HUES64 (cell line): ENCODE data around the gene SMIM27.
A peak's percentile ranks its signal among the peaks of the same experiment; 100 is the strongest.
"Not testable (repeated sequence)": the region's sequence is repeated elsewhere in the genome, so short reads cannot be mapped to it uniquely, and the experiment has no call there.

Source experiments
- H3K27ac ChIP-seq: 2 replicates; pipeline ENCODE4 v1.7.0; 2013; ENCODE audit warnings: low read depth, low read length, inconsistent platforms
- H3K27me3 ChIP-seq: 2 replicates; pipeline ENCODE4 v1.6.1; 2013; ENCODE audit warnings: mild to moderate bottlenecking, low read length; ENCODE audit not compliant: insufficient read depth
- H3K36me3 ChIP-seq: 2 replicates; pipeline ENCODE4 v1.6.1; 2013; ENCODE audit warnings: mild to moderate bottlenecking, low read length; ENCODE audit not compliant: insufficient read depth
- H3K4me1 ChIP-seq: 2 replicates; pipeline ENCODE4 v1.6.1; 2013; ENCODE audit warnings: mild to moderate bottlenecking, low read length, moderate library complexity; ENCODE audit not compliant: insufficient read depth
- H3K4me3 ChIP-seq: 2 replicates; pipeline ENCODE4 v1.5.1; 2013; ENCODE audit warnings: mild to moderate bottlenecking, low read length, moderate library complexity
- H3K9ac ChIP-seq: 2 replicates; pipeline ENCODE4 v1.6.1; 2013; ENCODE audit warnings: mild to moderate bottlenecking, low read depth, low read length
- H3K9me3 ChIP-seq: 2 replicates; pipeline ENCODE4 v1.6.1; 2013; ENCODE audit warnings: low read depth, low read length; ENCODE audit not compliant: insufficient read depth
- WGBS: fragments of 150-250, 120-280 bp; methylation state at CpG from one replicate; pipeline ENCODE4 v1.1.7; 2013; ENCODE audit warnings: missing lambda C conversion rate; 5-methylcytosine and 5-hydroxymethylcytosine counted together

Gene SMIM27

DNA sequence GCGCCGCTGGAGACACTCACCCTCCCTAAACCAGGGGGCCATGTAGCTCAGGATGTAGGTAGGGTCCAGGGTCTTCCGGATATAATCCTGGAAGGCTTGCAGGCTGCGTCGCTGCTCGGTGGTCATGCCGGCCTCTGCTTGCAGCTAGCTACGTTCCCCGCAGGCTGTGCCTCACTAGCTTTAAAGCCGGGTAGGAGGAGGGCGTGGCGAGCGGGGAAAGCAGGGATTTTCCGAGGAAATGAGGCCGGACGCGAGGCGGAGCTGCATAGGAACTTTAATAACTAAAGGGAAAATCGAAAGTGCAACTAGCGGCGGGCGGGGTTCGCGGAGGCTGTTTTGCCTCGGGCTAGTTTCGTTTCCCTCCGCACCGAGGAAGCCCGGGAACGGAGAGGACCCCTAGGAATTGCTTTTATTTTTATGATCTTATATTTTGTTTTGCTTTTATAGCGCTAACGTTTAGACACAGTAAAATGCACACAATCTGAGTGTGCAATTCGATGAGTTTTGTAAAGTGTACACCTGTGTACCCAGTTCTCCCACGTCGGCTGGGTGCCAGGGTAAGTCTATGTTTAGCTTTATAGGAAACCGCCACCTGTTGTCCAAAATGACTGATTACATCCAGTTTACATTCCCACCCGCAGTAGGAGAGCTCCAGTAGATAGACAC lies 26.0 kb upstream of the SMIM27 start, which contains the start of gene RIGI:
RIGI (minus strand) TSS at position 156 of the 666 bp plus-strand sequence; CDS start at position 126, 30 bp downstream.
- Histone ChIP-seq H3K4me1 (peaks cover 7% of the 10 kb centered on the region; the same call in 1 of the 2 replicates), H3K9me3 (peaks cover 4% of the 10 kb centered on the region), H3K9ac (peak within 1 kb of the TSS; percentile 78), H3K4me3 (peak within 1 kb of the TSS; percentile 95), H3K27me3 (no peaks in the 10 kb centered on the region), H3K27ac (peak within 1 kb of the TSS; percentile 39; the same call in 1 of the 2 replicates), H3K36me3 (no peaks in the 10 kb centered on the region)
- WGBS, result under 1% methylated on average over 37 of the region's 37 CpGs

DNA sequence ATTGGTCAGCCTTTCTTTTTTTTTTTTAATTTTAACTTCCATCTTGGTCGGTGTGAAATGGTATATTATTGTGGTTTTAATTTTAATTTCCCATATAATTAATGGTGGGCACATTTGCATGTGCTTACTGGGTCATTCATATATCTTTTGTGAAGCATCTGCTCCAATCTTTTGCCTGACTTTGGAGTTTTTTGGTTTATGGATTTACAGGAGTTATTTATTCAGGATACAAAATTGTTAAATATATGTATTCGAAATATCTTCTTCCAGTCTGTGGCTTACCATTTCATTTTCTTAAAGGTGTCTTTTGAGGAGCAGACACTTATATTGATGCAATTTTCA lies 25.4 kb upstream of the SMIM27 start:
- Histone ChIP-seq H3K27ac (no peak overlapping the region), H3K36me3 (no peaks in the 10 kb centered on the region), H3K27me3 (no peaks in the 10 kb centered on the region), H3K9me3 (no peaks in the 10 kb centered on the region), H3K4me3 (peak overlapping the region; percentile 95), H3K4me1 (peaks cover 7% of the 10 kb centered on the region; the same call in 1 of the 2 replicates), H3K9ac (peak overlapping the region; percentile 78; the same call in 1 of the 2 replicates)
- WGBS, result no CpG with 5 or more reads among the region's 2 CpGs

DNA sequence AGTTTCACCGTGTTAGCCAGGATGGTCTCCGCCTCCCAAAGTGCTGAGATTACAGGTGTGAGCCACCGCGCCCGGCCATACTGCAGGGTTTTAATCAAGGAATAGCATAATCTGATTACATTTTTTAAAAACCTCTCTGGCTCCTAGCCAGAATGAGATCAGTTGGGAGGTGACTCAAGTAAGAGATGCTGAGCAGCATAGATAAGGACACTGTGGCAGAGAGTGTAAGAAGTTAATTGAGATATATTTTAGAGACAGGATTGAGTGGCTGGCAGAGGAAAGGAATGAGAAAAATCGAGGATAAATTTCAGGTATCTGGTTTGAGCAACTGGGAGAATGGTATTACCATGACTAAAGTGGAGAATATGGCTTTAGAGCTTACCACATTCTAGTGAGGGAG lies 18.8 kb upstream of the SMIM27 start:
- no peaks in the 10 kb centered on the region for H3K9me3 ChIP-seq
- H3K9ac ChIP-seq, result no peak overlapping the region
- no peaks in the 10 kb centered on the region for H3K27me3 ChIP-seq
- WGBS, result 94% methylated on average over 6 of the region's 6 CpGs
- H3K27ac ChIP-seq, result no peak overlapping the region
- H3K4me1 ChIP-seq, result no peaks in the 10 kb centered on the region
- no peak overlapping the region for H3K4me3 ChIP-seq
- H3K36me3 ChIP-seq, result no peaks in the 10 kb centered on the region

DNA sequence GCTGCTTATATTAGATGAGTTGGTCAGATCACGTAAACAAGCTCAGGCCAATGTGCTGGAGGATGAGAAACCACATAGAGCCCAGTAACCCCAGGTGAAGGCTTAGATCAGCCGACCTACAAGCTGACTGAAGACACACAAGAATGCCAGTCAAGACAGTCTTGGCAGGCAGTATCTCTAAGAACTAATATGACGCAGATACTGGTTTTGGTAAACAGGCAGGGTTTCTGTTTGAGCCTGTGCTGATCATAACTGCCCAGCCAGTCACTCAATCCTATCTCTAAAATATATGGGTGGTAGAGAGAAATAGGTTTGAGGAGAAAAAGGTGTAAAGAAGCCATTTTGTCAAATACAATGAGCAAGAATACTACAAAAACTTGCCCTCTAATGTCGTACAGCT lies 18.3 kb upstream of the SMIM27 start:
- no peaks in the 10 kb centered on the region for H3K9me3 ChIP-seq
- no peak overlapping the region for H3K9ac ChIP-seq
- H3K27ac ChIP-seq, result no peak overlapping the region
- H3K4me1 ChIP-seq, result no peaks in the 10 kb centered on the region
- H3K4me3 ChIP-seq, result no peak overlapping the region
- H3K36me3 ChIP-seq, result no peaks in the 10 kb centered on the region
- WGBS, result 92% methylated on average over 4 of the region's 4 CpGs
- H3K27me3 ChIP-seq, result no peaks in the 10 kb centered on the region

DNA sequence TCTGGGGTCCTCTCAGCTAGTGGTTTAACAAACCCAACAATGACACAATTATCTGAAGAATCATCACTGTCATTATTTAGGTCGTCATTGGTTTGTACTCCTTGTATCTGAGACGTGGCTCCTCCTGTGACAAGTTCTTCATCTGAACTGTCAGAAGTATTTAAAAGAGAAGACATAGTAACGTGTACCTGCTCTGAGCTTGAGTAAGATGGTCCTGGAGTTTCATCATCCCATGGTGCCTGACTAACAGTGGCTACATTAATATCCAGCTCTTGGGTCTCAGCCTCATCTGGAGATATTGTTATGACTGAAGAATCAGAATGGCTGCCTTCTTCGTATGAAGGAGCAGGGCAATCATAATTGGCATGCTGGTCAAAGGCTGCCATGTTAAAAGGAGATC lies 9.1 kb upstream of the SMIM27 start:
- H3K27ac ChIP-seq, result no peak overlapping the region
- H3K36me3 ChIP-seq, result peaks cover 51% of the 10 kb centered on the region
- H3K9ac ChIP-seq, result no peak overlapping the region
- no peak overlapping the region for H3K4me3 ChIP-seq
- 96% methylated on average over 4 of the region's 4 CpGs for WGBS
- H3K27me3 ChIP-seq, result no peaks in the 10 kb centered on the region
- H3K4me1 ChIP-seq, result no peaks in the 10 kb centered on the region
- H3K9me3 ChIP-seq, result no peaks in the 10 kb centered on the region

DNA sequence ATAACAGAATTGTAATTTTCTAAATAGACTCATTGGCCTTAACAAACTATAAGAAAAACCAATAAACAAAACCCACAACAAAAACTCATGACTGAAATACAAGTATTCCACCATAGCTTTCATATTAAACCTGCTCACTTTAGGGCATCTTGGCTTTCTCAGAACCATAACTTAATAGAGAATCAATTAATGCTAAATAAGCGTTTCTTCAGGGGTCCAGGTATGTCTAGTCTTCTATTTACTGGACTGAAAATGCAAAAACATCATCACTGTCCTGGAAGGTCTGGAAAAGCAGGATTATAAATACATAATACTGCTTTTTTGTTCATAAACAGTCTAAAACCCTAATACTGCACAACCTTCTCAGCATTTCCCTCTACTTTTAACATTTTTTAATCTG lies 6.2 kb upstream of the SMIM27 start:
- 100% methylated on average over 1 of the region's 1 CpG for WGBS
- Histone ChIP-seq H3K9ac (no peak overlapping the region), H3K27me3 (no peaks in the 10 kb centered on the region), H3K36me3 (peaks cover 47% of the 10 kb centered on the region), H3K4me1 (peaks cover 5% of the 10 kb centered on the region; the same call in 1 of the 2 replicates), H3K9me3 (no peaks in the 10 kb centered on the region), H3K27ac (no peak overlapping the region), H3K4me3 (no peak overlapping the region)

DNA sequence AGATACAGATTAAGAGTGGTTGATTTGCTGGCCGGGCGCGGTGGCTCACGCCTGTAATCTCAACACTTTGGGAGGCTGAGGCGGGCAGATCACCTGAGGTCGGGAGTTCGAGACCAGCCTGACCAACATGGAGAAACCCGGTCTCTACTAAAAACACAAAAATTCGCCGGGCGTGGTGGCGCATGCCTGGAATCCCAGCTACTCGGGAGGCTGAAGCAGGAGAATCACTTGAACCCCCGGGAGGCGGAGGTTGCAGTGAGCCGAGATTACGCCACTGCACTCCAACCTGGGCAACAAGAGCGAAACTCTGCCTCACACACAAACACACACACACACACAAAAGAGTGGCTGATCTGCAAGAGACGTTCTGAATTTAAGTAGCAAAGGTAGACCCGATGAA lies 3.9 kb upstream of the SMIM27 start:
- 96% methylated on average over 20 of the region's 20 CpGs for WGBS
- H3K27ac ChIP-seq, H3K27me3 ChIP-seq, H3K9me3 ChIP-seq, H3K9ac ChIP-seq, H3K4me1 ChIP-seq, H3K4me3 ChIP-seq: not testable (repeated sequence)
- peaks cover 24% of the 10 kb centered on the region for H3K36me3 ChIP-seq

DNA sequence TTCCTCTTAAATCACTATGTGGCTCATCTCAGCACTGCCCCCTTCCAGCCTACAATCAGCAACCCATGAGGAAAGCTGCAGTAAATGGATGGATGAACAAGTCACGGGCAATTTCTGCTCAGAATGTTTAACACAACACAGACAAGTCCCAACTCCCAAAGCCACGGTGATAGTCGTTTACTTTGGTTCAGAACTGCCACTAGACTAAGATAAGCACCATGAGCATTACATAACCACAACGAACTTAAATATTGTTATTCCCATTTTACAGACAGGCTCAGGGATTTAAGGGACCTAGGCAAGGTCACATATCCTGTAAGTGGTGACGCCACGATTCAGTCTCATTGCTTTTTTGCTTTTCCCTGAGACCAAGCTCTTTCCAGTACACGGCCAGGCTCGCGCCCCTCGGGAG lies 2.0 kb upstream of the SMIM27 start:
- peak overlapping the region; percentile 91 for H3K27ac ChIP-seq
- H3K36me3 ChIP-seq, result peaks cover 11% of the 10 kb centered on the region
- H3K9ac ChIP-seq, result peak overlapping the region; percentile 90
- H3K4me1 ChIP-seq, result peaks cover 7% of the 10 kb centered on the region; the same call in 1 of the 2 replicates
- no peaks in the 10 kb centered on the region for H3K27me3 ChIP-seq
- 2% methylated on average over 10 of the region's 10 CpGs for WGBS
- H3K9me3 ChIP-seq, result no peaks in the 10 kb centered on the region
- H3K4me3 ChIP-seq, result peak overlapping the region; percentile 86

DNA sequence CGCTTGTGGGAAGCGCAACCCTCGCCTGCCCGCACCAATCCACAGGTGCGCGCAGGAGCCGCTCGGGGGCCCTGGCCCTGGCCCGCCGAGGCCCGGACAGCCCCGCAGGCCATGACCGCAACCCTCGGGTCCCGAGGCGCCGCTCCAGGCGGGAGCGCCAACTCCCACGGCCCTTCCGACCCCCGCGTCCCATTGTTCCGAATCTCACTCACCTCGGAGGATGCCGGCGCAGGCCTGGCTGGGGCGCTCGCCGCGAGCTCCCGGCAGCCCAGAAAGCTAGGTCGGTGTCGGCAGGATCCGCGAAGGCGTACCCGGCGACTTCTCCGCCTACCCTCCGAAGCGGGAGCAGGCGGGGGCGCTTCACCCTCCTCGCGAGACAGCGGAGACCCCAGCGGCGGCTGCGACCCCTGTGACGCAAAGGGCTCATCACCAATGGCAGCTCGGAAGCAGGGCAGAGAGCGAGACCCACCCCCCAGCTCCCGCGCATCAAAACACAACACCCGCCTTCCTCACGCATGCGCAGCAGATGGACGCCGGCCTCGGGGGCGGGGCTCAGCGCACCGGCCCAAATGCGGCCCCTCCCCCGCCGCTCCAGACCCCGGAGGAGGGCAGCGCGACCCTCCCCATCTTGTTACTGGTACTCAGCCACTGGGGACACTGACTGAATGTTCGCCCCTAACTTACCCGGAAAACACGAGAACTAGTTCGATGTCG lies 1.4 kb upstream of the SMIM27 start:
- peak overlapping the region; percentile 96 for H3K9ac ChIP-seq
- WGBS, result under 1% methylated on average over 75 of the region's 75 CpGs
- peak overlapping the region; percentile 86 for H3K4me3 ChIP-seq
- peaks cover 7% of the 10 kb centered on the region; the same call in 1 of the 2 replicates for H3K4me1 ChIP-seq
- no peaks in the 10 kb centered on the region for H3K27me3 ChIP-seq
- H3K27ac ChIP-seq, result peak overlapping the region; percentile 98
- peaks cover 11% of the 10 kb centered on the region for H3K36me3 ChIP-seq
- H3K9me3 ChIP-seq, result no peaks in the 10 kb centered on the region

DNA sequence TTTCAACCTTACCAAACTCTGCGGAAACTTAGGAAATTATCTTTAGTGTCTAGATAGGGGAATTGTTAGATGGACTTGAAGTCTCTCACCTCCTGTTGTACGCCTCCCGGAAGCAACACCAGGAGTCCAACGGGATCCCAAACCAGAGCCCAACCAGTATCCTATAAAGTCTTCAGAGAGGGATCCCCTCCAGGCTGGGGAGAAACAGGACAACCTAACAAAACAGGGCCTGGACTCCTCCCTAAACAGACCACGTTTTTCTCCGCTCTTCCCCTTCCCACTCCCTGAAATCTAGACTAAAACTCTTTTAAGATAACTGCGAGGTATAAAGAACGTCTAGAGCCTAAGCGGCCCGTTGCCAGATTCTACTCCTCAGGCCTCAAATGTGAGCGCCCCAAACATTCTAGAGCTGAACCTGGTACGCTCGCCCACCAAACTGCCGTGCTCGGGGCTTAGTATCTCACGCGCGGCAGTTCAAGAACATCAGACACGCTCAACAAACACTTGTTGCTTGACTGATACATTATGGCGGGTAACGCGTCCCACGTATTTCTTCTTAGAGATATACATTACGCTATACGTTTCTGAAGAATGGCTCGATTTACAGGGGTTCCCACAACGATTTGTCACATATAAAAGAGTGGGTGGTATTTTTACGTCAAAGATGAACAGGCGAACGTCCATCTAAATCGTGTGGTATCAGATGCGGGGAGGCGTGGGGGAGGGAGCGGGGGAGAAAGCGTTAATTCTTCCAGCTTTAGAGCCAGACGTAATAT lies 663 bp upstream of the SMIM27 start:
- Histone ChIP-seq H3K27ac (peak overlapping the region; percentile 98), H3K4me3 (peak overlapping the region; percentile 86), H3K27me3 (no peaks in the 10 kb centered on the region), H3K9ac (peak overlapping the region; percentile 96), H3K4me1 (peaks cover 7% of the 10 kb centered on the region; the same call in 1 of the 2 replicates), H3K36me3 (peaks cover 9% of the 10 kb centered on the region), H3K9me3 (no peaks in the 10 kb centered on the region)
- WGBS, result under 1% methylated on average over 35 of the region's 36 CpGs

DNA sequence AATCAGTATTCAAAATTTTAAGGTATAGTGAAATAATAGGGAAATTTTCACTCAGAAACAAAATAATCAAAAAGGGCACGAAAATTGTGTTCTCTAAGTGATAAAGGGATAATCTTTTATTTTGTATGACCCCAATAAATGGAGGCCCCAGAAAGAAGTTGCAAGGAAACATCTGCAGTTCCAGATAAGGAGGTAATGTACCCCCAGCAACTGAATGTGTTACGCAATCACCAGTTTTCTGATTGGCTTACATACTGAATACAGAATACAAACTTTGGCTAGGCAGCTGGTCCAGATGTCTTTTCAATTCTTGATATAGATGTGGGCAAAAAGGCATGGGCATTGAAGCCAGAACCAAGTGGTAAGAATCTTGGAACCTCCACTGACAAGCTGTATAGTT lies 2.0 kb downstream of the SMIM27 start:
- H3K27ac ChIP-seq, result no peak overlapping the region
- 83% methylated on average over 2 of the region's 2 CpGs for WGBS
- H3K9ac ChIP-seq, result no peak overlapping the region

More for the DNA sequence above, 2.0 kb downstream of the SMIM27 start:
- H3K27me3 ChIP-seq, result no peaks in the 10 kb centered on the region
- no peak overlapping the region for H3K4me3 ChIP-seq
- H3K9me3 ChIP-seq, result no peaks in the 10 kb centered on the region
- peaks cover 4% of the 10 kb centered on the region; the same call in 1 of the 2 replicates for H3K36me3 ChIP-seq
- peaks cover 7% of the 10 kb centered on the region; the same call in 1 of the 2 replicates for H3K4me1 ChIP-seq
